AG04450 (cell line): ENCODE data around the gene AHNAK2. TPM values are rescaled to one million over a fixed set of nuclear protein-coding genes. Genes with fewer than 3 reads are reported as not detected.
"Not testable (repeated sequence)": the region's sequence is repeated elsewhere in the genome, so short reads cannot be mapped to it uniquely, and the experiment has no call there.

Experiments
- CTCF ChIA-PET: fragments of 300-600, 350-600 bp; formaldehyde crosslinking; extraction: SDS; loops from one replicate; lab custom pipeline; 2022; ENCODE audit warnings: antibody characterized with exemption, inconsistent platforms; lab: Charles Lee
- POLR2A ChIA-PET: fragments of 350-600 bp; formaldehyde crosslinking; extraction: SDS; loops from one replicate; lab custom pipeline; 2021; ENCODE audit warnings: antibody characterized with exemption, inconsistent platforms; lab: Yijun Ruan, JAX
- DNase-seq: peaks from one replicate; pipeline ENCODE4 v3.0.0-alpha.2; 2011; ENCODE audit warnings: low read depth, low spot score
- H3K27ac ChIP-seq: one replicate; pipeline ENCODE4 v1.5.1; 2012; ENCODE audit warnings: low read depth, low read length, control low read depth
- H3K27me3 ChIP-seq: one replicate; pipeline ENCODE4 v1.6.0; 2012; ENCODE audit warnings: low read length; ENCODE audit not compliant: control insufficient read depth, insufficient read depth
- H3K4me3 ChIP-seq: 2 replicates; pipeline ENCODE4 v1.5.1; 2011; ENCODE audit warnings: mild to moderate bottlenecking, low read depth, low read length, control low read depth
- H3K9me3 ChIP-seq: 2 replicates; pipeline ENCODE4 v1.5.1; 2012; ENCODE audit warnings: low read length; ENCODE audit not compliant: control insufficient read depth, insufficient read depth
- polyA plus RNA-seq: library from polyadenylated mRNA; depleted of rRNA; stranded (reverse); fragments of >200 nt; gene quantifications from 2 replicates; pipeline ENCODE4 v1.2.3, GENCODE V29; 2011
- TF ChIP-seq, protein P1 (sequence below): IDR thresholded peaks from 2 replicates; pipeline ENCODE4 v1.5.1; 2011; ENCODE audit warnings: low read depth, low read length, control low read depth, inconsistent platforms

AHNAK2 gene
- polyA plus RNA-seq, 1 experiment: 10.0 TPM

- Histone ChIP-seq H3K4me3 (no peak overlapping the region), H3K9me3 (peaks cover 10% of the 10 kb centered on the region; the same call in 1 of the 2 replicates), H3K27ac (no peak overlapping the region), H3K27me3 (no peaks in the 10 kb centered on the region)
- ChIA-PET POLR2A (no interaction called here), CTCF (interaction anchor here (4.4 kb wide), 1 partner anchor 152 kb away, joined by 62 read pairs; no protein-coding TSS in a partner anchor)
- TF ChIP-seq, protein P1, sequence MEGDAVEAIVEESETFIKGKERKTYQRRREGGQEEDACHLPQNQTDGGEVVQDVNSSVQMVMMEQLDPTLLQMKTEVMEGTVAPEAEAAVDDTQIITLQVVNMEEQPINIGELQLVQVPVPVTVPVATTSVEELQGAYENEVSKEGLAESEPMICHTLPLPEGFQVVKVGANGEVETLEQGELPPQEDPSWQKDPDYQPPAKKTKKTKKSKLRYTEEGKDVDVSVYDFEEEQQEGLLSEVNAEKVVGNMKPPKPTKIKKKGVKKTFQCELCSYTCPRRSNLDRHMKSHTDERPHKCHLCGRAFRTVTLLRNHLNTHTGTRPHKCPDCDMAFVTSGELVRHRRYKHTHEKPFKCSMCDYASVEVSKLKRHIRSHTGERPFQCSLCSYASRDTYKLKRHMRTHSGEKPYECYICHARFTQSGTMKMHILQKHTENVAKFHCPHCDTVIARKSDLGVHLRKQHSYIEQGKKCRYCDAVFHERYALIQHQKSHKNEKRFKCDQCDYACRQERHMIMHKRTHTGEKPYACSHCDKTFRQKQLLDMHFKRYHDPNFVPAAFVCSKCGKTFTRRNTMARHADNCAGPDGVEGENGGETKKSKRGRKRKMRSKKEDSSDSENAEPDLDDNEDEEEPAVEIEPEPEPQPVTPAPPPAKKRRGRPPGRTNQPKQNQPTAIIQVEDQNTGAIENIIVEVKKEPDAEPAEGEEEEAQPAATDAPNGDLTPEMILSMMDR: no peak
- no peak for DNase-seq
Observed at GRCh38 chr14:104893435-104894207, 84.6 kb downstream of the AHNAK2 start.

DNA sequence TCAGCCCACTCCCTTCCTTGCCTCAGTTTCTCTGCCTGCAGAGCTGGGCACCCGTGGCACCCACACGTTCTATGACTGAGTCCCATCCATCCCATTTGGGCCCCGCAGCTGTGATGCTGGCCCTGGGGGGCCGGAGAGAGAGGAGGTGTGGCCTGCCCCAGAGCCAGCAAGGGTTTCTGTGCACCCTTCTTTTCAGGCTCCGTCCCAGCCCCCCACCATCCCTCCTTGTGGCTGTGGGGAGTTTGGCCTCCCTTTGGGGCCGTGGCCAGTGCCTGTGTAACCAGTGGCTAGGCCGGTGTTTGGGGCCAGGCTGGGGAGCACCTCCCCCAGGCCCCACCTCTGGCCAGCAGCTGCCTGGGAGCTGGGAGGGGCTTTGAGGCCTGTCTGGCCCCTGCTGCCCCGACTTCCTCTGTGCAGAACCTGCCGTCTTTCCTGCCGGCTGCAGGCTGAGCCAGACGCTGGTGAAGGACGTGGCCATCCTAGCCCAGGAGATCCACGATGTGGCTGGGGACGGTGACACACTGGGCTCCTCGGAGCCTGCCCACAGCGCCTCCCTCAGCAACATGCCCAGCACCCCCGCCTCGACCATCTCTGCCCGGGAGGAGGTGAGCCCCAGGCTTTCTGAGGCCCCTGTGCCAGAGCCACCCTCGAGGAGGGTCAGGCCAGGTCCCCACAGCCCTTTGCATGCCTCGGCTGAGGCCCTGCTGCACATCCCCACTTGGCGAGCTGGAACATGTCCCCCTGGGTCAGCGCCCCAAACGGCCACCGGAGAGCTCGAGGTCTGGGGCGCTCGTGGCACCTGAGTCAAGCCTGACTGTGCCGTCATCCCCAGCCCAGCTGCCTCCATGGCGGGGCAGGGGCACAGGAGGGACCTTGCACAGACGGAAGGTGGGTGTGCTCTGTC, 85.4 kb downstream of the AHNAK2 start:
- POLR2A ChIA-PET: no interaction called here
- TF ChIP-seq, protein P1: no peak
- DNase-seq: no peak
- H3K4me3 ChIP-seq: no peak overlapping the region
- CTCF ChIA-PET: interaction anchor here (4.4 kb wide), 1 partner anchor 153 kb away, joined by 62 read pairs; no protein-coding TSS in a partner anchor
- H3K9me3 ChIP-seq: peaks cover 12% of the 10 kb centered on the region; the same call in 1 of the 2 replicates
- H3K27me3 ChIP-seq: no peaks in the 10 kb centered on the region
- no peak overlapping the region for H3K27ac ChIP-seq

DNA sequence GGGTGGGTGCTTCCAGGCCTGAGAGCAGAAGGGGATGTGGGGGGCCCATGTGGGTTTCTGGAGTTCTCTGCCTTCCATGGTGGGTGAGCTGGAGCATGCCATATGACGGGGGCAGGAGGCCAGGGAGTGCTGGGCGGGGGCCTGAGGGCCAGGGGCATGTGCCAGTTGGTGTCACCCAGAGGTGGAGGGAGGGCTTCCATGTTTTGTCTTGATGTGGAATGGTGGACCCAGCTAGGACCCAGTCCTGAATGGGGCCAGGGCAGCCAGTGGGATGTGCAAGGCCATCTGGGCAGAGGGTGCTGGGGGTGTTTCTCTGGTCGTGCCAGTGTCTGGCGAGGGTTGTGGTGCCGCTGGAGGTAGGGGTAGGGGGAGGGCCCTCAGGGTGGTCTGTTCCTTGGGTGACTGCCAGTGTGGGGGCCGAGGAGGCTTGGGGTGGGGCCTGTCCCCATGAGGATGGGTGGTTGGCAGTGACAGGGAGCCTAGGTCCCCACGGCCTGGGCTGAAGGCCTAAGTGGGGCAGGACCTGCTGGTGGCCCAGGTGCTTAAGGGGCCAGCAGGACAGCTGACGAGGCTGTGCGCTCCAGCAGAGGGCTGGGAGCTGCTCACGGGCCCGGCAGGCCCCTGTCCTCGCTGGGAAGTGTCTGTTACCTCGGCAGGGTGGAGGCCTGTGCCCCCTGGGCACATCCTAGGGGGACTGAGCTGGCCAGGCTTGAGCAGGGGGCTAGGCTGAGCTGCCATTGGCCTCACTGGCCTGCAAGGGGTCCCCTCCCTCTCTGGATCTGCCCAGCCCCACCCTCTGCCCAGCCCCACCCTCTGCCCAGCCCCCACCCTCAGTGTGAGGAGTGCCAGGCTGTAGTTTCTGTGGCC, 86.3 kb downstream of the AHNAK2 start:
- H3K27ac ChIP-seq: no peak overlapping the region
- POLR2A ChIA-PET: no interaction called here
- CTCF ChIA-PET: no interaction called here
- H3K9me3 ChIP-seq: peaks cover 12% of the 10 kb centered on the region; the same call in 1 of the 2 replicates
- H3K4me3 ChIP-seq: no peak overlapping the region
- DNase-seq: no peak
- TF ChIP-seq, protein P1: no peak
- no peaks in the 10 kb centered on the region for H3K27me3 ChIP-seq

DNA sequence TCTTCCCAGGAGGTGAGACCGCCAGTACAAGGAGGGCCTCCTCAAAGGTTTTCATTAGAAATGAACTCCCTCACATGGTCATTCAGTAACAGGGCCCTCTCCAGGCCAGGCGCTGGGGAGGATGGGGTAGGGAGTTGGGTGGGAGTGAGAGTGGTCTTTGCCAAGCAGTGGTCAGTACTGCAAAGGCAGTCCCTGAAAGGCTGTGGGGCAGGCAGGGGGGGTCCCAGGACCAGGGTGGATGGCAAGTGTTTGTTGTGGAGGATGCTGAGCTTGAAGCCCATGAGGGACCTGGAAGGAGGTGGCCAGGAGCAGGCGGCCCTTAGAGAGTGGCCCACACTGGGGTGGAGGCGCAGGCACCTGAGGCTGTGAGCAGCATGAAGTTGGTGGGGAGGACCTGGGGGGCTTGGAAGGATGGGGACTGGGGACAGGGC, 87.0 kb downstream of the AHNAK2 start:
- no peak overlapping the region for H3K27ac ChIP-seq
- H3K9me3 ChIP-seq: peaks cover 12% of the 10 kb centered on the region; the same call in 1 of the 2 replicates
- TF ChIP-seq, protein P1: no peak
- POLR2A ChIA-PET: no interaction called here
- no peaks in the 10 kb centered on the region for H3K27me3 ChIP-seq
- H3K4me3 ChIP-seq: no peak overlapping the region
- DNase-seq: no peak
- CTCF ChIA-PET: no interaction called here

GRCh38 chr14:104890292-104890691, 87.9 kb downstream of the AHNAK2 start:
- H3K9me3 ChIP-seq: peaks cover 12% of the 10 kb centered on the region; the same call in 1 of the 2 replicates
- POLR2A ChIA-PET, H3K27ac ChIP-seq, H3K27me3 ChIP-seq, H3K4me3 ChIP-seq, DNase-seq, CTCF ChIA-PET: not testable (repeated sequence)
